Endometrial microvascular endothelial cells (primary cell): ENCODE results near the gene MYH10. TPM values are rescaled to one million over a fixed set of nuclear protein-coding genes. Genes with fewer than 3 reads are reported as not detected.

Source experiments
- in situ Hi-C: cut with HindIII; loops from 2 replicates; pipeline ENCODE4 v1.10.0; 2017; ENCODE audit warnings: low sequenced_read_pairs, low pct_unique_long_range_greater_than_20kb; ENCODE audit errors: inconsistent ontology term
- total RNA-seq: library from RNA; depleted of rRNA; stranded (reverse); fragments of >200 nt; gene quantifications from one replicate; pipeline ENCODE4 v1.2.3, GENCODE V29; 2015; ENCODE audit errors: inconsistent ontology term

Gene MYH10
- total RNA-seq, 1 donor from 2014 or later, result 14.1 TPM

DNA sequence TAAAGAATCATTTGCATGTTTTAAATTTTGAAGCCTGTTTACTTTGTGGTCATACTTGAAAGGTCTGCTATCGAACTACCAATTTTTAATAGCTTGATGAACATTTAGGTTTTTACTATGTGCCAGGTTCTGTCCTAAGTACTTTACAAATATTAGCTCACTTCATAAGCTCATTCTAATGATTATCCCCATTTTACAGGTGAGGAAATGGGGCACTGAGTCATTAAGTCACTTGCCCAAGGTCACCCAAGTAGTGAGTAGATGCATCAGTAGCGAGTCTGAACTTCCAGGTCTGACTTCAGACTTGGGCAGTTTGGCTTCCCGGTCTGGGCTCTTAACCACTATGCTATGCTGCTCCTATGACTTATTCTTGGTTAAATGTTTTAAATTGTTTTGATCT lies 190.8 kb downstream of the MYH10 start:
- in situ Hi-C loops, result loop anchor here (25.0 kb wide), 1 partner anchor 323 kb away; the partner anchor contains the start of gene SPDYE4

DNA sequence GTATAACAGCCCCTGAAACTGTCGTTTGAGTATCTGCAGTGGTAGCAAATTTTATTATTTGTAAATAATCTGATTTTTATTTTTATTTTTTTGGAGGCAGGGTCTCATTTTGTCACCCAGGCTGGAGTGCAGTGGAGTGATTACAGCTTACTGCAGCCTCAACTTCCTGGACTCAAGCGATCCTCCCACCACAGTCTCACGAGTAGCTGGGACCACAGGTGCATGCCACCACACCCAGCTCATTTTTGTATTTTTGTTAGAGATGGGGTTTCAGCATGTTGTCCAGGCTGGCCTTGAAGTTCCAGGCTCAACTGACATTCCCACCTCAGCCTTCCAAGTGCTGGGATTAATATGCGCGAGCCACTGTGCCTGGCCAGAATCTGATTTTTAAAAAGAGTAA lies 192.1 kb downstream of the MYH10 start:
- in situ Hi-C loops, result loop anchor here (25.0 kb wide), 1 partner anchor 324 kb away; the partner anchor contains the start of gene SPDYE4

DNA sequence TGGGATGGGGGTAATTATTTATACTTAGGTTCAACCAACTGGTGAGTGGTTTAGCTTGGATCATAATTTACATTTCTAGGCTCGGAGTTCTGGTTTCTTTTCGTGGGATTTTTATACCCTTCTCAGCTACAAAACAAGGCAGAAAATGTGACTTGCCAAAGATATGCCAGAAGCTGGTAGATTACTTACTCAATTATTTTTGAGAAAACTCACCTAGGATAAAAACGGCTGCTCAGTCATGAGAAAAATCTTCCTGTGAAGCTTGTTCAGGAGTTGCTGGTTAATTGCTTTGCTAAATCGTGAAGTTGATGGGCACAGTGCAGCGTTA lies 193.7 kb downstream of the MYH10 start:
- in situ Hi-C loops, result loop anchor here (25.0 kb wide), 1 partner anchor 325 kb away; the partner anchor contains the start of gene SPDYE4

DNA sequence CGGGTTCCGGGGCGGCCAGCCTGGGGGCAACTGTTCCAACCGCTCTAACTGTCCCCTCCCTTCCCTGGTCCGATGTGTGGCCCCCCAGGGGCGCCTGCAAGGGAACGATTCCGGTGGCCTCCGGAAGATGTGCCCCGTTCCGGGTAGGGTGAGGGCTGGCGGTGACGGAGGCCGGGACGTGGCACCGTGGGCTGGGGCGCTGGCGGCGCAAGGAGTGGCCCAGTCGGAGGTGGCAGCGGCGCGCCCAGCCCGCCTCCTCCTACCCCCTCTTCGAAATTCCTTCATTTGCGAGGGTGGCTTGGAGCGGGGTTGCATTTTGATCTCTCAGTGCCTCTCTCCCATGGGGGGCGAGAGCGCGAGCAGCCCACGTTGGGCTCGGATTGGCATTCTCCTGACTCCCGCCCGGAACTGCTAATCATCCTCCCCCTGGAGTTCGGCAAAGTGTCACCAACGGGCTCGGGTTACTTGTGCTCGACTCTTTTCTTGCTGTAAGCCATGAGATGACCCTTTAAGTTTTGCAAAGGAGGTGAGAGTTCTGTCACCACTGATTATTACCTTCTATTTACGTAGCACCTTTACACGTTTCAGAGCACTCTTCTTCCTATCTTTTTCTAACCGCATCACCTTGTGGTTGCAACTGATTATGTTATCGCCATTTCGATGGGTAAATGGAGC lies 194.2 kb downstream of the MYH10 start:
- in situ Hi-C loops, result loop anchor here (25.0 kb wide), 1 partner anchor 326 kb away; the partner anchor contains the start of gene SPDYE4

DNA sequence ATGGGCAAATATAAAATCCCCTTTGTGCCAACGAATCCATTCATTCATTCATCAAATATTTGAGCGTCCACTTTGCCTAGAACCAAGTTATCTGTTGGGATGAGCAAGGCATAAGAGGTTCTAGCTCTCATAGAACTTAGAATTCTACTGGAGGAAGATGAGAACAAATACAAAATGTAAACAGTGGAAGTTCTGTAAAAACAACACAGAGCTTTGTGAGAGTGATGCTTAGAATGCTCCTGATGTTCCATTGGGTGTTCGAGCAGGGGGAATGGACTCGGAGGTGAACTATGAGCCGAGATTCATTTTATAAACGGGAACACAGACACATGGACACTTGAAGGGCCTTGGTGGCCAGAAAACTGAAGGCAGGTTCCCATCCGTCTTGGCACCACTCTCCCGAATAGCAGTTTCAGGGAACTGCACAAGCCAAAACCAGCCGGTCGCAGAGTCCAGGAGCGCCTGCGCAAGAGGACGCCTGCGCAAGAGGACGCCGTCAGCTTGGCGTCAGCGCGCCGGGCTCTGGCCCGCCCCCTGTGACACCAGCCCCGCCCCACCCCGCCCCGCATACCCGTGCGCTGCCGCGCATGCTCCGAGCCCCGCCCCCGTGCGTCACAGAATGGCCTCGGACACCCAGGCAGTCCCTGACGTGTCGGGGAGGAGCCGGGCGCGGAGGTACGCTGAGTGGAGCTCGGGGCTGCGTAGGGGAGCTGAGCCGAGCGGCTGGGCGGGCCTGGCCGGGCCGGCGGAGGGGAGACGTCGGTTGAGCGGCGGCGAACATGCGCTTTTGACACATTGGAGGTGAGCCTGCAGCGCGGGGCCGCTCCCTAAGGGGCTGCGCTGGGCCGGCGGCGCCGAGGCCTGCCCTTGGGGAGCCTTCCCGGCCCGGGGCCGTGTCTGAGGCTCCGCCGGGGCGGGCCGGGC lies 195.0 kb downstream of the MYH10 start, which contains the start of gene NDEL1:
Gene NDEL1, plus strand, starts transcription at position 640 of the 924 bp plus-strand sequence. CDS start 8,388 bp downstream, outside the sequence.
- in situ Hi-C loops, result loop anchor here (25.0 kb wide), 1 partner anchor 327 kb away; the partner anchor contains the start of gene SPDYE4

DNA sequence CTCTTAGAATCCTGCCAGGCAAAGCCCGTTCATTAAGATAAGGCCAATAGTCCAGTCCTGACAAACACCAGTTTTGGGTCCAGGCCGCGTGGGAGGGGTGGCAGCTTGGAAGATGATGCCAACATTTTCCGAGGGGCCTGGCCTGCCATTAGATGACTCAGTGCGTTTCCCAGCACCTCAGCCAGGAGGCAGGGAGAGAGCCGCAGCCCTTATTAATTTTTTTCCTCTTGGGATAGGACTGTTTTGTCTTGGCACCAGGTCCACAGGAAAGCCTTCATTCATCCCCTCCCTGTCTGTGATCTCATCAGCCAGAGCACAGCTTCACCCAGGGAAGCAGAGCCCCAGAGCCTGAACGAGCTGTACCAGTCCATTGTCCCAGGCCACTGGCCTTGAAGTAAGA lies 199.6 kb downstream of the MYH10 start:
- in situ Hi-C loops, result loop anchor here (25.0 kb wide), 1 partner anchor 331 kb away; the partner anchor contains the start of gene SPDYE4

DNA sequence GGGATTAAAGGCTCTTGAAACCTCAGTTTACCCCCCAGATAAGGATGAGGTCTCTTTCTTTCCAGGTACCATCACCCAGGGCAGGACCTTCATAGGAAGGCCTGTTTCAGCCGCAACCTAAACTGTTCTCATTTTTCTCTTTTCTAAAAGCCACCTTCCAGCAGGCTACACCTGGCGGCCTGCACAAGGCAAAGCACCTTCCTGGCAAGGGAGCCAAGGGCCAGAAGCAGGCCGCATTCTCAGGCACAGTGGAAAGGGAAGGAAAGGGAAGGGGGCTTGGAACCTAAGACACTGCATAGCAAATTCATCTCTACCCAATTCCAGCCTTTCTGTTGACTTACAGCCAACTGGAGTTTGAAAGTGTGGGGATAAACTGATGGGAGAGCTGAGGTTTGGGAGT lies 203.7 kb downstream of the MYH10 start:
- in situ Hi-C loops, result loop anchor here (25.0 kb wide), 1 partner anchor 335 kb away; the partner anchor contains the start of gene SPDYE4

DNA sequence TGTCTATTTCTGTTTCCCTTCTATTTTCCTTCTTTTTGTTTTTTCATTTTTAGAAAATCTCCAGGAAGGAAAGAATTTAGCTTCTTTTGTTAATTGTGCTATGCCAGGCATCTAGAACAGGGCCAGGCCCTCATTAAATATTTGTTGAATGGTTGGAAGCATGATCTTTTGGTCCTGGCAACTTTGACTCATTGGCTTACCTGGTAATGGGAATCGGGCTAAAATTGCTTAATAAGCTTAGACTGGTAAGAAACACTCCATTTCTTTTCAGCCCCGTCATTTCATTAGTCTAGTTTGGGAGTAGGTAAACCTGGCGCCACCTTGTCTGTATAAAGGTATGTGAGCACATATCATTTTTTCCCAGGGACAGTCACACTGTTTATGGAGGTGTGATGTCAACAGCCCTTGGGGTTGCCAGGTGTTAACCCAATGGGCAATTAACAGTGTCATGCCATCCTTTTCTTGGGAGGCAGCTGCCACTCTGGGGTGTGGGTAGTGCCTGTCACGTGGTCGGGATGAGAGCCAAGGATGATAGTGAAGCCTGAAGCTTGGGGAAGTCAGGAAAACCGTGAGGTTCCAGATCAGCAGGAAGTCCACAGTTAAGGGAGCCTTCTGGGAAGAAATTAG lies 204.3 kb downstream of the MYH10 start:
- in situ Hi-C loops, result loop anchor here (25.0 kb wide), 1 partner anchor 336 kb away; the partner anchor contains the start of gene SPDYE4

Other genes with a start within 250 kb of the MYH10 start
- gene RPL26, start 247.5 kb downstream of the MYH10 start, total RNA-seq, result 3,476 TPM
- not detected for gene RNF222, start 232.9 kb downstream of the MYH10 start, total RNA-seq
- gene NDEL1, start 194.8 kb downstream of the MYH10 start, total RNA-seq, result 63.9 TPM
- gene CCDC42, start 114.1 kb upstream of the MYH10 start, total RNA-seq, result not detected
- not detected for gene SPDYE4, start 127.8 kb upstream of the MYH10 start, total RNA-seq
- not detected for gene MFSD6L, start 168.6 kb upstream of the MYH10 start, total RNA-seq
- gene PIK3R6, start 236.9 kb upstream of the MYH10 start, total RNA-seq, result not detected